Stimulated activated CD4-positive, alpha-beta T cell treated with anti-CD3 and anti-CD28 coated beads, TNF-alpha, amount 100 ng/mL, for 4 hours (primary cell): ENCODE results near the gene DHRS3.

Source experiments
- DNase-seq, 3 experiments: peaks; one replicate each; pipeline ENCODE4 v3.0.0-alpha.2; 2020; ENCODE audit warnings: low read depth in 3 of 3

DHRS3 gene

DNA sequence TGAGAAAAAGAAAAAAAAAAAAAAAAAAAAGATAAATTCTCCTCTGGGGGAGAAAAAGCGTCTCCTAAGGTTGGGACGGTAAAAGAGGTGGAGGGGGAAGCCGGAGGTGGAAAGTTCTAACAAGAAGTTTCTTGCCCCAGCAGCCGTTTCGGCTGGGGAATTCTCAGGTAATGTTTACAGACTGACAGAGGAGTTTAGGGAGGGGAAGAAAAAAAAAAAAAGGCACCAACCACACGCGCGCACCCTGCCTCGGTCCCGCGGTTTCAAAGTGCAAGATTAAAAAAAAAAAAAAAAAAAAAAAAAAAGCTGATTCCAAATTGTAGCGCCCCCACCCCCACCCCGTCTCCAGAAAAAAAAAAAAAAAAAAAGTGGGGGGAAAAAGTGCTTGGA, 504 bp downstream of the DHRS3 start:
- DNase-seq = peak in 1 of 3 experiments; percentile 33

DNA sequence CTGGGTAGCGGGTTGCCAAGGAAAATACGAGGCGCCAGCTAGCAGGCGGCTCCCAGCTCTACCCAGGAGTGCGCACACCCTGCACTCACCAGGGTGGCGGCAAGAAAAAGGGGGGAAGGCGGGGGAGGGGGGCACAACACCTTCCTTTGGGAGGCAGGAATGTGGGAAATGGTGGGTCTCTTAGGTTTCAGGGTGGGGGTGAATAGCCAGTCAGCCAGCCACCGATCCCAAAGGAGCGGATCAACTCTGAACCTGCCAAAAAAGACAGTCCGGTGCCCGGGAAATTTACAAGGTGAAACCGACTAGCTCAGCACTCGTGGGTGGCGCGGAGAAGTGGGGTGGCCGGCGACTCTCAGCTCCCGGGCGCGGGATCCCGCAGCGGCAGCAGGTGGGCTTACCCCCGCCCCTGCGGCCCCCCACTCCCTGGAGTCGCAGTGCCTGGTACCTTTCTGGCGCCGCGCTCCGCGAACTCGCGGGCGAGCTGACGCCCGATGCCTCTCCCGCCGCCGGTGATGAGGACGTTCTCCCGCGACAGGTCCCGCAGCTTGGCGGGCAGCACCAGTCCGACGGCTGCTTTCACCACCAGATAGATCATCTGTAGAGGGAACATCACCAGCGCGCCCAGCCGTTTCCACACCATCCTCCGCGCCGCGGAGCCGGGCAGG, 1.2 kb downstream of the DHRS3 start:
- no peak for DNase-seq

- no peak for DNase-seq
These were observed 1.9 kb downstream of the DHRS3 start for GRCh38 chr1:12615865-12616708.

DNA sequence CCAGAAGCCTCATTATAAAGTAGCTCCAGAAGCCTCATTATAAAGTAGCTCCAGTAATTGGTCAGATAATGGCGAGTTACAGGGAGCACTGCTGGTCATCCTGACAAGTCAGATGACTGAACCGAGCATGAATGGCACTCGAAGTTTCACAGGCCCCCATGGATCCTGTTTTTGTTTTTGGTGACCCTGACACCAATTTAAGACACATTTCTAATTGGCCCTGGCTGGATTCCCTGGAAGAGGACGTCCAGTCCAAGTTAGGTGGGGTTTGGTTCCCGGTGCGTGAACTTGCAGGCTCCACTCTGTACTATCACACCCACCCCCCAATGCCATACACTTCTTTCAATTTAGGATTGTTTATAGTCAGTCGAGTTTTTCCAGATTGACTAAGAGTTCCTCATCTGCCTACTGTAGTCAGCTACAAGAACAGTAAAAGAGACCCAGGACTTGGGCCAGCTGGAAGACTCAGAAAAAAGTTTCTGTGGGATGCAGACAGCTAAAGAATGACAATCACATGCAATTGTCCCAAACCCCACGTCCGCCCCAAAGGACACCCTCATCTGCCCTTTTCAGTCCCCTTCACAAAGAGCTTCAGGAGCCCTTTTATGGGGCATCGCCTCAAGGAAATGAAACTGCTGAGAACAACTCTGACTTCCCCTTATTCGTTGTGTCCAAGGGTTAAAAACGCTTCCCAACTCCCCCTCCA, 2.7 kb downstream of the DHRS3 start:
- no peak for DNase-seq

DNA sequence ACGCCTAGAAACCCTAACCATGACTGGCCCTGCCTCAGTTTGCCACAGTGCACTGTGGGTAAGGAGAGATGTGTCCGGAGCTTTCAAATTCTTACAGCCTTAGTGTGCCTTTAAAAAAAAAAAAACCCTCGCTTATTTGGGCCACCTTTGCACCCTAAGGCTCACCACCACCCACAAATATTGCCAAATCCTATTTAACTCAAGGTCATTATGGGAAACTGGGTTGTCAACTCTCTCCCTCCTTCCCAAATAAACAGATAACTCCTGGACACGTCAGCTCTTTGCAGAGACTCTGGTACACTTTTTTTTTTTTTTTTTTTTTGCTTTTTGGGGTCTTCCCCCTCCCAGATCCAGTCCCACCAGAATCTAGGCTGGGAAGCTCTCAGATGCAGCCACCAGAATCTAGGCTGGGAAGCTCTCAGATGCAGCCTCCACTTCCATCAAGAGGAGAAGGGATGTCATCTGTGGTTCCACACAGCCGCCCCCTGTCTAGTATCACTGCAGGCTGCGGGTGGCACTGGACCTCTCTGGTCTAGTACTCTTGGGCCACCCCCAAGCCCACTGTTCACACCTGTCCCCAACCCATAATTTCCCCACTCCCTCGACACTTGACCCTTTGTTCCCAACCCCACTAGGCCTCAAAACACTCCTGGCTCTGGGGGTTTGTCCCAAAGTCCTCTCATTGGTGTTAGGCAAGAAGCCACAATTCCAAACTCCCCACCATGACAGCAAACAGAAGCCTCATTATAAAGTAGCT, 3.4 kb downstream of the DHRS3 start:
- no peak for DNase-seq

GRCh38 chr1:12613180-12613579, 4.8 kb downstream of the DHRS3 start:
- DNase-seq = no peak

DNA sequence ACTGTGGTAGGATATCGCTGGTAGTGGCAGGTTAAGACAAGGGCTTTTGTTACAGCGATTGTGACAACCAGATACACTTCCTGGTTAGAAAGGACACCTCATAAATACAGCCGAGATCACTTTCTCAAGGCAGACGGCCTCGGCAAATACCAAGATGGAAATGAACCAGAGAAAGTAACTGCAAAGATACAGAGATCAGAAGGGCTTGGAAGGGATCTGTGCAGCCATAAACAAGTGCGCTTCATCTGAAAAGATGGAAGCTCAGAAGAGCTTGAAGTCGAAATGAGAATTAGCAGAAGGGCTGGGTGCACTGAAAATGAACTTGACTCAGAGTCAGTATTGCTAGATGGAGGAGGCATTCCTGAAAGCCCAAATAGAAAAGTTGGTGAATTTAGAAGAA, 7.1 kb downstream of the DHRS3 start:
- no peak for DNase-seq

DNA sequence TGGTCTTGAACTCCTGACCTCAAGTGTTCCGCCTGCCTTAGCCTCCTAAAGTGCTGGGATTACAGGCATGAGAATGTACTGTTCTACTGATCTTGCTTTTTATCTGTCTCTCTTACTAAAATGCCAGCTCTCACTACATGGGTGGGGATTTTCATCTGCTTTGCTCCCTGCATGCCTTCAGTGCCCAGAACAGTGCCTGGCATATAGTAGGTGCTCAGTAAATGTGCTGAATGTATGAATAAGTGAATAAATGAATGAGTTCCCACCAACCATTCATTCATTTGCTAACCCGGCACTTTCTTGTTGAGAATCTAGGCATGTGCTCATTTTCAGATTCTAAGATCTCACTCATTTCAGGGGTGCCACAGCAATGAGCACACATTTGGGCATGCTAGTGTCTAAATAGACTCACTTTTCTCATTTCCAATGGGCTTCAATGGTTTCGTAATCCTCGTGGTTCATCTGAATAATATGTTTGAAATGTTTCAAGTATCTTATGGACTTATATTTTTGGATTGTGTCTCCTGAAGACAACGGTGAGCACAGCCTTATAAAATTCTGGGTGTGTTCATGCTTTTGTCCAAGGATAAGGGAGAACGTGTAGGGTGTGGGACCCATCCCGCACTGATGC, 7.6 kb downstream of the DHRS3 start:
- no peak for DNase-seq

- no peak for DNase-seq
These were observed 8.5 kb downstream of the DHRS3 start for GRCh38 chr1:12609469-12610003.

DNA sequence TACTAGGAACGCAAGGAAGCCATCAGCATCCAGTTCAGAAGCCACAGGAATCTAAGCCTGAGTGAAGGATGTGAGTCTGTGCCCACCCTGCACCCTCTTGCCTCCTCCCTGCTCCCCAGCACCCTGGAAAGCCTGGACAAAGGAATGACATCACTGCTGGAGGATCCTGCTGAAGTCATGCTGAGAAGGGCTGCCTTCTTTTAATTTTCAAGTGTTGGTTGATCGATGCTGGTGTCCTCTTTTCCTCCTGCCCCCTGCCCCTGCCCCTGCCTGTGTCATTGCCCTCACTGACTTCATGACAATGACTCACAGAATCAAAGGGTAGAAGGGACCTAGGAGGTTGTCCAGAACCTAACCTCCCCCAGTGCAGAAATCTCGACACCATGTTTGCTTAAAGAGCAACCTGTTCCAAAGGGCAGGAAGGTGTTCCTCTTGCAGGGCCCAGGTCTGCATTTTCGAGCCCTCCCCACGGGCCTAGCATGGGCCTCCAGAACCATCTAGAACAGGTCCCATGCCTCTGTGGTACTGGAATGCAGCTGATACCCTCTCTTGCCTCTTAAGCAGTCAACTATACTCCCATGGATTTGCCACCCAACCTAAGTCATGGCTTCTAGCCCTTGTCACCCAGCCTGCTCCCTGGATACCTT, 9.6 kb downstream of the DHRS3 start:
- DNase-seq = no peak

GRCh38 chr1:12607263-12607662, 10.7 kb downstream of the DHRS3 start:
- no peak for DNase-seq

- no peak for DNase-seq
These were observed 13.0 kb downstream of the DHRS3 start for GRCh38 chr1:12604986-12605385.

DNA sequence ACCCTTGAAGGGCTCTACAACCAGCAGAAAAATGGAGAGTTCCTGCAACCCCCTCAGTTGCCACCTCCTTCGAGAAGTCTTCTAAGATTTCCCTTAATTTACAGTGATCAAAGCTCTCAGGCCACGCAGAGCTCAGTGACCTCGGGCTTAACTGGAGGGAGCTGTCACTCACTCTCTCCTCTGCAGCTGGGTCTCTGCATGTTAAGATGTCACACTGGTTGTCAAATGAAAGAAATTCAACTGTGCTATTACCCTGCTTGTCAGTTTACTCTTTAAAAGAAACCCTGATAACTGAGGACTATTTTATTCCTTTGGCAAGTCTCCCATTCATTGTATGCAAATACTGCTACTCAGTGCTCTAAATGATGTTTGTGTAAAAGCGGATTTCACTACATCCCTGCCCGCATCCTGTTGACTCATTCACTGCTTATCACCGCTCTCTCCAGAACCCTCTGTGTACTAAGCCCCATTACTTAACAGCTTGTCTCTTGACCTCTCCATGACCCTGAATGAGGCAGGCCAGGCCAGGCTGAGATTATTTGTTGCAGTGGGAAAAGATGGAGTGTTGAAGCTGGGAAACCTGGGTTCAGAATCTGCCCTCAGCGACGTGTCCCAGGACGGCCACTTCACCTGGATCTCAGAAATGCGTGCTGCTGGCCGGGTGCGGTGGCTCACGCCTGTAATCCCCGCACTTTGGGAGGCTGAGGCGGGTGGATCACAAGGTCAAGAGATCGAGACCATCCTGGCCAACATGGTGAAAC, 13.7 kb downstream of the DHRS3 start:
- DNase-seq = peak in 2 of 3 experiments; percentile 33 to 34

DNA sequence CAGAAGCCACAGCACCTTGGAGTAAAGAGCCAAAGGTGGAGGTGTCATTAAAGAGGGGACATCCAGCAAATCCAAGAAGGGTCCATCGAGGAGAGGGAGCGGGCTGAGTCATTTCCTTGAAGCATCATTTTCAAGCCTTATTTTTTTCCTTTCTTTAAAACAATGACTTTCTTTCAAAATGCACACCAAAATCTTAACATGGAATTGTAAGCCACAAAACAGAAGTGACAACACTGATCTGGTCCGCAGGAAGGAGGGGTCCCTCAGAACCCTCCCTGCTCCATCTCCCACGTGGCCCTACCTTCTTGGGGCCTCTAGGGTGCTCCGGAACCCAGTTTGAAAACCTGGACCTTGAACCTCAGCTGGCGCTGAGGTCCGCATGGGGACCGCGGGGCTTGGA, 14.8 kb downstream of the DHRS3 start:
- no peak for DNase-seq

- no peak for DNase-seq
These were observed 15.4 kb downstream of the DHRS3 start for GRCh38 chr1:12602659-12603024.

GRCh38 chr1:12601700-12602658, 16.0 kb downstream of the DHRS3 start:
- DNase-seq = no peak

- DNase-seq = peak in 1 of 3 experiments; percentile 52
These were observed 17.0 kb downstream of the DHRS3 start for GRCh38 chr1:12600880-12601633.

DNA sequence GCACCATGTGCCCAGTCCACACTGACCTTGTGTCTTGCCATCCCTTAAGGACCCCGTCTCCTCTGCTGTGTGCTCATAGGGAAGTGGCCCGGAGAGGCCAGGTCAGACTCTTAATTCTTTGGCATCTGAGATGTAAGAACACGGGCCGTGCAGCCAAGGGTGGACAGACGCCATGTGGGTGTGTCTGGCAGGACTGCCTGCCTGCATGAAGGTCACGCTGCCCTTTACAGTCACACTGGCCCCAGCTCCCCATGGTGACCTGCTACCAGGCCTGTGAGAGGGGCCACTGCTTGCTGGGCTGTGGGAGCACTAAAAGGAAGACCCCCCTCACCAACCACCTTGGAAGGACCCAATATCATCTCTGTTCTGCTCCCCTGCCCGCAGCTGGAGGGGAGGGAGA, 17.7 kb downstream of the DHRS3 start:
- DNase-seq = no peak
